Esophagus squamous epithelium (tissue), 5 donors: ENCODE measurements around the gene UBXN7. TPM values are rescaled to one million over a fixed set of nuclear protein-coding genes. Genes with fewer than 3 reads are reported as not detected.
"Not testable (repeated sequence)": the region's sequence is repeated elsewhere in the genome, so short reads cannot be mapped to it uniquely, and the experiment has no call there.

Experiments
- DNase-seq: peaks from one replicate; lab custom pipeline; 2025; lab: John Stamatoyannopoulos, UW
- H3K27ac ChIP-seq, 4 donors: fragments of 200-600 bp; sonication (generic); one replicate each; pipeline ENCODE4 v1.5.1; 2016 to 2019; ENCODE audit warnings: mild to moderate bottlenecking in 1 of 4
- H3K27me3 ChIP-seq, 4 donors: fragments of 200-600 bp; sonication (generic); 1 replicate in 3 of 4; 2 replicates in 1 of 4; pipeline versions ENCODE4 v1.5.1 to v1.6.0; 2017 to 2021; ENCODE audit warnings: antibody characterized with exemption in 1 of 4
- H3K36me3 ChIP-seq, 3 donors: fragments of 200-600 bp; sonication (generic); one replicate each; pipeline ENCODE4 v1.5.1; 2016 to 2019
- H3K4me1 ChIP-seq, 3 donors: fragments of 200-600 bp; sonication (generic); one replicate each; pipeline ENCODE4 v1.5.1; 2017 to 2019
- H3K4me3 ChIP-seq, 4 donors: fragments of 200-600 bp; sonication (generic); 1 replicate in 3 of 4; 2 replicates in 1 of 4; pipeline ENCODE4 v1.5.1; 2016 to 2019; ENCODE audit warnings: mild to moderate bottlenecking in 2 of 4, moderate library complexity in 1 of 4
- H3K9me3 ChIP-seq, 3 donors: fragments of 200-600 bp; sonication (generic); one replicate each; pipeline ENCODE4 v1.5.1; 2016 to 2019
- POLR2A ChIP-seq, 4 donors: fragments of 450-650 bp; IDR thresholded peaks; one replicate each; pipeline ENCODE4 v1.6.1; 2017; ENCODE audit warnings: antibody characterized with exemption in 4 of 4, mild to moderate bottlenecking in 4 of 4, moderate library complexity in 3 of 4
- WGBS, 2 donors: methylation state at CpG; one replicate each; pipeline ENCODE4 v1.1.5; 2018; 5-methylcytosine and 5-hydroxymethylcytosine counted together
- intact Hi-C: fragments of 100-400 bp; cut with DNase I; formaldehyde crosslinking; loops from one replicate; pipeline ENCODE4 v1.15.0; 2022
- total RNA-seq, 4 donors: library from RNA; depleted of rRNA; stranded (reverse); fragments of >200 nt; gene quantifications; one replicate each; pipeline ENCODE4 v1.1.0, GENCODE V29; 2016
- TF ChIP-seq, protein P1 (sequence below), 6 experiments: fragments of 450-650 bp in 4 of 6; fragments of 200-600 bp in 2 of 6; sonication (generic) in 2 of 6; IDR thresholded peaks; one replicate each; pipeline ENCODE4 v1.5.1; 2016 to 2019; ENCODE audit warnings: antibody characterized with exemption in 6 of 6, mild to moderate bottlenecking in 4 of 6, moderate library complexity in 4 of 6
- donor health status: DM: yes; HTN: yes; CAD: no.

UBXN7 gene
- total RNA-seq, 4 donors from 2014 or later: 10.7 to 18.7 (median 14.1) TPM

DNA sequence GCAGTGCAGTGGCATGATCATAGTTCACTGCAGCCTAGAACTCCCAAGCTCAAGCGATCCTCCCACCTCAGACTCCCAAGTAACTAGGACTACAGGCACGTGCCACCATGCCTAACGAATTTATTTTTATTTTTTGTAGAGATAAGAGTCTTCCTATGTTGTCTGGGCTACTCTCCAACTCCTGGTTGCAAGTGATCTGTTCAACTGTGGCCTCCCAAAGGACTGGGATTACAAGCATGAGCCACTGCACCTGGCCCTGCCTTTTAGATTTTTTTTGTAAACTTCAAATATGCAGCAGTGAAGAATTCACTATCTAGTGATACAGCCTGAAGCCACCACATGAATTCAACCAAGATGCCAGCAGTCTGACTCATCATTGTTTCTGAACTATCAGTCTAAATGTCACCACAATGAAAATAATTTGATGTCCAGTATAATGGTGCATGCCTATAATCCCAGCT lies 32.7 kb downstream of the UBXN7 start:
- DNase-seq: no peak
- 83 to 84% methylated on average over 3 of the region's 3 CpGs for WGBS, 2 donors
- H3K27ac ChIP-seq: no peak overlapping the region
- intact Hi-C loops: no loop called here
- TF ChIP-seq POLR2A (IDR thresholded peaks at IDR 0.05): no peak
- TF ChIP-seq, protein P1, sequence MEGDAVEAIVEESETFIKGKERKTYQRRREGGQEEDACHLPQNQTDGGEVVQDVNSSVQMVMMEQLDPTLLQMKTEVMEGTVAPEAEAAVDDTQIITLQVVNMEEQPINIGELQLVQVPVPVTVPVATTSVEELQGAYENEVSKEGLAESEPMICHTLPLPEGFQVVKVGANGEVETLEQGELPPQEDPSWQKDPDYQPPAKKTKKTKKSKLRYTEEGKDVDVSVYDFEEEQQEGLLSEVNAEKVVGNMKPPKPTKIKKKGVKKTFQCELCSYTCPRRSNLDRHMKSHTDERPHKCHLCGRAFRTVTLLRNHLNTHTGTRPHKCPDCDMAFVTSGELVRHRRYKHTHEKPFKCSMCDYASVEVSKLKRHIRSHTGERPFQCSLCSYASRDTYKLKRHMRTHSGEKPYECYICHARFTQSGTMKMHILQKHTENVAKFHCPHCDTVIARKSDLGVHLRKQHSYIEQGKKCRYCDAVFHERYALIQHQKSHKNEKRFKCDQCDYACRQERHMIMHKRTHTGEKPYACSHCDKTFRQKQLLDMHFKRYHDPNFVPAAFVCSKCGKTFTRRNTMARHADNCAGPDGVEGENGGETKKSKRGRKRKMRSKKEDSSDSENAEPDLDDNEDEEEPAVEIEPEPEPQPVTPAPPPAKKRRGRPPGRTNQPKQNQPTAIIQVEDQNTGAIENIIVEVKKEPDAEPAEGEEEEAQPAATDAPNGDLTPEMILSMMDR (IDR thresholded peaks at IDR 0.05): no peak
- no peaks in the 10 kb centered on the region for H3K9me3 ChIP-seq
- H3K4me3 ChIP-seq: no peak overlapping the region
- H3K4me1 ChIP-seq: no peaks in the 10 kb centered on the region
- peaks cover 0 to 80% (median 3%) of the 10 kb centered on the region in 3 donors for H3K36me3 ChIP-seq
- no peaks in the 10 kb centered on the region for H3K27me3 ChIP-seq

DNA sequence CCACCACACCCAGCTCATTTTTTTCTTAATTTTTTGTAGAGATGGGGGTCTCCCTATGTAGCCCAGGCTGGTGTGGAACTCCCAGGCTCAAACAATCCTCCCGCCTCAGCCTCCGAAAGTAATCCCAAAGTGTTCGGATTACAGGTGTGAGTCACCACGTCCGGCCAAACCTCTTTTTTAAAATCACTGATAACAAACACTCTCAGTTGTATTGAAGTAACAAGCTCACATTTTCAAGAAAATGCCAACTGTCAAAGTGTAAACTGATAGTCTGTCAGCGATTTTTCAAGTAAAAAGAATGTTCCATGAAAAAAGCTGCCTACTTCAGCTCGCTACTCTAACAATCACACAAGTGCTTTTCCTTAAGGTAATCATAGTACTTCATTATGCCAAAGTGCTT lies 33.4 kb downstream of the UBXN7 start:
- intact Hi-C loops: no loop called here
- Histone ChIP-seq H3K27me3 (no peaks in the 10 kb centered on the region), H3K36me3 (peaks cover 0 to 83% (median 3%) of the 10 kb centered on the region in 3 donors), H3K4me1 (no peaks in the 10 kb centered on the region), H3K27ac (no peak overlapping the region), H3K4me3 (no peak overlapping the region), H3K9me3 (no peaks in the 10 kb centered on the region)
- WGBS, 2 donors: 71 to 94% methylated on average over 7 of the region's 7 CpGs
- no peak for TF ChIP-seq POLR2A (IDR thresholded peaks at IDR 0.05)
- TF ChIP-seq, protein P1 (IDR thresholded peaks at IDR 0.05): no peak
- DNase-seq: no peak

DNA sequence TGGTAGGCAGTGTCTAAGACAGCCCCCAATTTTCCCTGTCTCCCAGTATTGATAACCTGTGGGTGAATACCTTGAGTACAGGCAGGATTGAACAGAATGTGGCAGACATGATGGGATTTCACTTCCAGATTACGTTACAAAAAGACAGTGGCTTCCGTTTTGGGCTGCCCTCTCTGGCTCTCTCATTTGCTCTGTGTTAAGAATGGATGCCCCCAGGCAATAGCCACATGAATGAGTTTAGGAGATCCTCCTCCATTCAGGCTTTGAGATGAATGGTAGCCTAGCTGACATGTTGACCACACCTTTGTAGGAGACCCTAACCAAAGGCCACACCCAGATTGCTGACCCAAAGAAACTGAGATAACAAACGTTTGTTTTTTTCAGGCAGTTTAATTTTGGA lies 34.3 kb downstream of the UBXN7 start:
- Histone ChIP-seq H3K27ac (no peak overlapping the region), H3K9me3 (no peaks in the 10 kb centered on the region), H3K4me3 (no peak overlapping the region), H3K36me3 (peaks cover 0 to 85% (median 3%) of the 10 kb centered on the region in 3 donors), H3K27me3 (no peaks in the 10 kb centered on the region), H3K4me1 (no peaks in the 10 kb centered on the region)
- TF ChIP-seq, protein P1 (IDR thresholded peaks at IDR 0.05): no peak
- TF ChIP-seq POLR2A (IDR thresholded peaks at IDR 0.05): no peak
- intact Hi-C loops: no loop called here
- DNase-seq: no peak
- WGBS, 2 donors: 55 to 61% methylated on average over 3 of the region's 3 CpGs

DNA sequence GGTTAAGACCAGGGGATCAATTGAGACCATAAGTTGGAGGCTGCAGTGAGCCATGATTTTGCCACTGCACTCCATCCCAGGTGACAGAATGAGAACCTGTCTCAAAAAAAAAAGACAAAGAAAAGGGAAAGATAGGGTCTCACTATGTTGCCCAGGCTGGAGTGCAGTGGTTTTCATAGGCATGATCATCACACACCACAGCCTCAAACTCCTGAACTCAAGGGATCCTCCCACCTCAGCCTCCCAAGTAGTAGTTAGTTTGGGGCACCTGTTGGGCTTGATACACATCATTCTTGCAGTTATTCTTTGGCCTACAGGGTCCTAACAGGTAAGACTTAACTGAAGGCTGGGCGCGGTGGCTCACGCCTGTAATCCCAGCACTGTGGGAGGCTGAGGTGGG lies 42.1 kb downstream of the UBXN7 start:
- Histone ChIP-seq H3K4me3 (no peak overlapping the region), H3K9me3 (no peaks in the 10 kb centered on the region), H3K36me3 (peaks cover 6 to 84% (median 11%) of the 10 kb centered on the region in 3 donors), H3K27me3 (no peaks in the 10 kb centered on the region), H3K4me1 (no peaks in the 10 kb centered on the region), H3K27ac (no peak overlapping the region)
- no peak for DNase-seq
- 100% methylated on average over 3 of the region's 3 CpGs; no CpG with 5 or more reads in 1 of the 2 donors for WGBS, 2 donors
- intact Hi-C loops: no loop called here
- TF ChIP-seq, protein P1 (IDR thresholded peaks at IDR 0.05): no peak
- TF ChIP-seq POLR2A (IDR thresholded peaks at IDR 0.05): no peak

DNA sequence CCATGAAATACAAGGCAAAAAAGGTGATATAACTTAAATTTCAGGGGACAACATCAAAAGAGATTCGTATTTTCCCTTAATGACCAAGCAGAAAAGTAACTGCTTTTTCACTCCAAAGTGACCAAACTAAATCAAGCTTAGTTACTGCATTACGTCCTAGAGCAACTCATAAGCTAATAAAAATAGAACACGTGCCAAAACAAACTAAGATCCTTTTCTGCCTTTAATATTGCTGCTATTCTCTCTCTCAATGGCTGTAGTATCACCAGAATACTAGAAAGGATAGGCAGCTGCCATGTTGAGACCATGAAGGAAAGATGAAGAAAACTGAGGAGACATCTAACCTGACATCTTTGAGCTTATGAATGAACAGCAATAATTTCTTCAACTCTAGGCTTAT lies 43.3 kb downstream of the UBXN7 start:
- 53 to 62% methylated on average over 3 of the region's 3 CpGs for WGBS, 2 donors
- TF ChIP-seq POLR2A (IDR thresholded peaks at IDR 0.05): no peak
- TF ChIP-seq, protein P1 (IDR thresholded peaks at IDR 0.05): no peak
- Histone ChIP-seq H3K9me3 (no peaks in the 10 kb centered on the region), H3K4me1 (no peaks in the 10 kb centered on the region), H3K4me3 (no peak overlapping the region), H3K36me3 (peaks cover 6 to 83% (median 11%) of the 10 kb centered on the region in 3 donors), H3K27ac (no peak overlapping the region), H3K27me3 (no peaks in the 10 kb centered on the region)
- intact Hi-C loops: no loop called here
- no peak for DNase-seq

GRCh38 chr3:196387941-196388340 lies 44.3 kb downstream of the UBXN7 start:
- WGBS, 2 donors: 87 to 94% methylated on average over 1 to 2 of the region's 2 CpGs
- intact Hi-C loops, H3K4me1 ChIP-seq, H3K4me3 ChIP-seq, H3K27ac ChIP-seq, H3K27me3 ChIP-seq, DNase-seq, H3K9me3 ChIP-seq: not testable (repeated sequence)
- peaks cover 6 to 73% (median 11%) of the 10 kb centered on the region in 3 donors for H3K36me3 ChIP-seq

DNA sequence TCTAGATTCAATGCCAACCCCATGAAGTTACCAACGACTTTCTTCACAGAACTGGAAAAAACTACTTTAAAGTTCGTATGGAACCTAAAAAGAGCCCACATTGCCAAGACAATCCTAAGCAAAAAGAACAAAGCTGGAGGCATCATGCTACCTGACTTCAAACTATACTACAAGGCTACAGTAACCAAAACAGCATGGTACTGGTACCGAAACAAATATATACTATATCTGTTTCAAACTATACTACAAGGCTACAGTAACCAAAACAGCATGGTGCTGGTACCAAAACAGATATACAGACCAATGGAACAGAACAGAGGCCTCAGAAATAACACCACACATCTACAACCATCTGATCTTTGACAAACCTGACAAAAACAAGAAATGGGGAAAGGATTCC lies 45.4 kb downstream of the UBXN7 start:
- peaks cover 6 to 62% (median 11%) of the 10 kb centered on the region in 3 donors for H3K36me3 ChIP-seq
- H3K27ac ChIP-seq, H3K27me3 ChIP-seq, H3K9me3 ChIP-seq, DNase-seq, H3K4me1 ChIP-seq, intact Hi-C loops, H3K4me3 ChIP-seq: not testable (repeated sequence)
- 94 to 96% methylated on average over 3 of the region's 3 CpGs for whole genome bisulfite sequencing, 2 donors

GRCh38 chr3:196386034-196386433 lies 46.2 kb downstream of the UBXN7 start:
- H3K9me3 ChIP-seq, H3K4me1 ChIP-seq, H3K4me3 ChIP-seq, DNase-seq, H3K27me3 ChIP-seq, H3K27ac ChIP-seq, intact Hi-C loops: not testable (repeated sequence)
- H3K36me3 ChIP-seq: peaks cover 4 to 62% (median 6%) of the 10 kb centered on the region in 3 donors
- WGBS, 2 donors: 90% methylated on average over 6 of the region's 6 CpGs; no CpG with 5 or more reads in 1 of the 2 donors
